Adipocyte (in vitro differentiated cells): Measurements from ENCODE around the gene PAQR3.
"Not testable (repeated sequence)": the region's sequence is repeated elsewhere in the genome, so short reads cannot be mapped to it uniquely, and the experiment has no call there.

Experiments used
- DNase-seq: peaks from one replicate; pipeline ENCODE4 v3.0.0-alpha.2; 2015; ENCODE audit warnings: low read depth
- H3K27me3 ChIP-seq: replicated peaks from 2 replicates; pipeline ENCODE4 v1.7.0; 2013; ENCODE audit warnings: mild to moderate bottlenecking, low read length, moderate library complexity; ENCODE audit not compliant: control insufficient read depth, insufficient read depth
- H3K36me3 ChIP-seq: 2 replicates; pipeline ENCODE4 v1.7.0; 2013; ENCODE audit warnings: low read length, mild to moderate bottlenecking, moderate library complexity; ENCODE audit not compliant: control insufficient read depth, insufficient read depth, severe bottlenecking
- H3K4me1 ChIP-seq: 2 replicates; pipeline ENCODE4 v1.7.0; 2013; ENCODE audit warnings: mild to moderate bottlenecking, low read length, moderate library complexity; ENCODE audit not compliant: control insufficient read depth, insufficient read depth
- H3K4me3 ChIP-seq: 2 replicates; pipeline ENCODE4 v1.7.0; 2013; ENCODE audit warnings: mild to moderate bottlenecking, low read length, moderate library complexity
- H3K9ac ChIP-seq: 2 replicates; pipeline ENCODE4 v1.7.0; 2013; ENCODE audit warnings: mild to moderate bottlenecking, low read length, moderate library complexity
- H3K9me3 ChIP-seq: 2 replicates; pipeline ENCODE4 v1.7.0; 2013; ENCODE audit warnings: mild to moderate bottlenecking, low read length, moderate library complexity; ENCODE audit not compliant: control insufficient read depth

PAQR3 gene

DNA sequence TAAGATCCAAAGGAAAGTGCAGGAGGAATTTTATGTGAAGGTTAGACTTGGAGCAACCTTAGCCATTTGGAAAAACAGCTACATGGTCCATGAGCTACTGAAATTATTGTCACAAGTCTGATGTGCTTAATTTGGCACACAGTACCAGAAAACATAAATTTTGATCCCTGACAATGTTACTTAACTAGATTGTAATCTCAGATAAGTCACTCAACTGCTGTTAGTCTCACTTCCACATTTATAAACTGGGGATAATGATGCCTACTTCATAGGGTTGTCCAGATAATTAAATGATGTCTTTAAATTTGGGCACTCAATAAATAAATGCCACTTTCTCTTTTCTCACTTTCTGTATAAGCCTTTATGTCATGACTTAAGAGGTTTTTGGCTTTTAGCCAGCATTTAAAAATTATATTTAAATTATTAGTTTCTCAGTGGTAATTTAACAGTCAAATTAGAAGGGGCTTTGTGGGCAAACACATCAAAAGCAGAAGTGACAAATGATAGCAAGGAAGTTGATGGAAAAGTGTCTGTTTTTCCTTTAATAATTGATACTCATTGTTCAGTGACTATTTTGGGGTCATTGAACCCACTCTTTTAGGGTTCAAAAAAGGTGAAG lies 58.3 kb downstream of the PAQR3 start:
- H3K27me3 ChIP-seq, result no peaks in the 10 kb centered on the region
- no peak overlapping the region for H3K4me3 ChIP-seq
- H3K36me3 ChIP-seq, result peaks cover 24% of the 10 kb centered on the region
- no peaks in the 10 kb centered on the region for H3K9me3 ChIP-seq
- DNase-seq, result no peak
- peaks cover 7% of the 10 kb centered on the region for H3K4me1 ChIP-seq
- no peak overlapping the region for H3K9ac ChIP-seq

DNA sequence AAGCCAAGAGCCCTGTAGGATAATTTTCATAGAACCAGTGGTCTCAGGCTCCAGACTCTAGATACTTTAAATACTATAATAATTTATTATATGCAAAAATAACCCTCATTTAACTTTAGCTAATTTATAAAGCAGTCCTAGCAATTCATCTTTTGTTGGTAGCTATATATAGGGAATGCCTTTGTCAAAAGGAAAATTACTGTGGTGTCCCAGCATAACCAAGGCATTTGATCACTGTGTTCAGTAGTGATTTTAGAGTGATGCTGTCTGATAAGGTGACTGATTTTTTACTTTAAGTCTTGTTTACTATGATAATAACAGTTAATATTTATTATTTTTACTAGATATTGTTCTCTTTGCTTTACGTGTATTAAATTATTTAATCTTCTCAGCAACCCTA lies 61.2 kb downstream of the PAQR3 start:
- H3K9me3 ChIP-seq, result no peaks in the 10 kb centered on the region
- H3K4me1 ChIP-seq, result no peaks in the 10 kb centered on the region
- no peak for DNase-seq
- no peak overlapping the region for H3K9ac ChIP-seq
- H3K27me3 ChIP-seq, result no peaks in the 10 kb centered on the region
- H3K36me3 ChIP-seq, result peaks cover 47% of the 10 kb centered on the region
- H3K4me3 ChIP-seq, result no peak overlapping the region

GRCh38 chr4:78876568-78877320 lies 62.5 kb downstream of the PAQR3 start:
- peak; percentile 39 for DNase-seq
- no peaks in the 10 kb centered on the region for H3K4me1 ChIP-seq
- no peaks in the 10 kb centered on the region for H3K27me3 ChIP-seq
- H3K4me3 ChIP-seq, result no peak overlapping the region
- no peaks in the 10 kb centered on the region for H3K9me3 ChIP-seq
- no peak overlapping the region for H3K9ac ChIP-seq
- H3K36me3 ChIP-seq, result peaks cover 60% of the 10 kb centered on the region

- H3K27me3 ChIP-seq, result no peaks in the 10 kb centered on the region
- DNase-seq, result no peak
- no peak overlapping the region for H3K9ac ChIP-seq
- no peak overlapping the region for H3K4me3 ChIP-seq
- no peaks in the 10 kb centered on the region for H3K9me3 ChIP-seq
- H3K4me1 ChIP-seq, result no peaks in the 10 kb centered on the region
- peaks cover 43% of the 10 kb centered on the region for H3K36me3 ChIP-seq
These were observed 69.2 kb downstream of the PAQR3 start for GRCh38 chr4:78870056-78870455.

DNA sequence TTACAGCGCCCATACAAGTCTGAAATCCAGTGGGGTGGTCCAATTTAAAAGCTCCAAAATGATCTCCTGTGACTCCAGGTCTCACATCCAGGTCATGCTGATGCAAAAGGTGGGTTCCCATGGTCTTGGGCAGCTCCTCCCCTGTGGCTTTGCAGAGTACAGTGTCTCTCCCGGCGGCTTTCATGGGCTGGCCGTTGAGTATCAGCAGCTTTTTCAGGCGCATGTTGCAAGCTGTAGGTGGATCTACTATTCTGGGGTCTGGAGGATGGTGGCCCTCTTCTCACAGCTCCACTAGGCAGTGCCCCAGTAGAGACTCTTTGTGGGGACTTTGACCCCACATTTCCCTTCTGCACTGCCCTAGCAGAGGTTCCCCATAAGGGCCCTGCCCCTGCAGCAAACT lies 70.5 kb downstream of the PAQR3 start:
- peaks cover 32% of the 10 kb centered on the region for H3K36me3 ChIP-seq

DNA sequence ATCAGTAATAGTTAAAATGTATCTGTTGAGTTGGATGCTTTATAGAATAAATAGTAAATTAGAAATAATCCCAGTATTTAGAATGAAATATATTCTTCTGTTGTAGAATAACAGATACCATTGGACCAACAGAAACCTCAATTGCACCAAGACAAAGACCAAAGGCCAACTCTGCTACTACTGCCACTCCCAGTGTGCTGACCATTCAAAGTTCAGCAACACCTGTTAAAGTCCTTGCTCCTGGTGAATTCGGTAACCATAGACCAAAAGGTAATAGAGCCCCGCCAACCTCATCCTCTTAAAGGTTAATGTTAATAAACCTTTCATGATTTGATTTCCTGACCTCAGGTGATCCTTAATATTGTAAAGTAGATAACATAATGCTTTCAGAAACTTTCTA lies 73.8 kb downstream of the PAQR3 start:
- H3K36me3 ChIP-seq, result peaks cover 15% of the 10 kb centered on the region

More for the DNA sequence above, 70.5 kb downstream of the PAQR3 start:
- not testable (repeated sequence) for H3K4me3 ChIP-seq, H3K9me3 ChIP-seq, H3K27me3 ChIP-seq, DNase-seq, H3K9ac ChIP-seq, H3K4me1 ChIP-seq

DNA sequence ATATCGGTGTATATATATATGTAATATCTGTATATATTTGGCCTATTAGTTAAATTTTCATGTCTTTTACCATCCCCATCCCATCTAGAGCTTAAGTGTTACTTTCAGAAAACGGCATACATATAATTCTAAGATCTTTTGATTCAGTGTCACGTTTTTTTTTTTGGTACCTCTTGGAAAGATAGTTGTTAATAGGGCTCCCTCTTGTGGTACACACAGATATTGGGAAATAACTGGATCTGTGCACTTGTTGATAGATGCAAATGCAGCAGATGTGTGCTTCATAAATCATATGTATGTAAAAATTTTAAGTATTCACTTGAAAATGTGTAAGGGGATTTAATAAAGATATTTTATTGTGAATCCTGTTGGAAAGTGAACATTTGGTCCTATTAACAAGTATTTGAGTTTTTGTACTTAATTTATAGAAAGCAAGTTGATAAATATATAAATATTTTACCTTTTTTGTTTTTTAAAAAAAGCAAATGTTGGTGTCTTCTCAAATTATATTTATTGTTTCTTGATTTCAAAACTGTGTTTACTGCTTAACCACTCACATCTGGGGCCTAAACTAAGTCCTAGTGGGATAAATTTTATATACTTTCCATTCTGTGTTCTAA lies 74.7 kb downstream of the PAQR3 start:
- Histone ChIP-seq H3K4me1 (no peaks in the 10 kb centered on the region), H3K9me3 (no peaks in the 10 kb centered on the region), H3K36me3 (peaks cover 15% of the 10 kb centered on the region), H3K9ac (no peak overlapping the region), H3K4me3 (no peak overlapping the region), H3K27me3 (no peaks in the 10 kb centered on the region)
- DNase-seq, result peak; percentile 92

More for the DNA sequence above, 73.8 kb downstream of the PAQR3 start:
- Histone ChIP-seq H3K9me3 (no peaks in the 10 kb centered on the region), H3K4me3 (no peak overlapping the region), H3K4me1 (no peaks in the 10 kb centered on the region), H3K27me3 (no peaks in the 10 kb centered on the region), H3K9ac (no peak overlapping the region)
- DNase-seq, result no peak

- no peak overlapping the region for H3K4me3 ChIP-seq
- H3K27me3 ChIP-seq, result no peaks in the 10 kb centered on the region
- peak overlapping the region; percentile 13 for H3K9ac ChIP-seq
- DNase-seq, result no peak
- no peaks in the 10 kb centered on the region for H3K4me1 ChIP-seq
- H3K36me3 ChIP-seq, result peaks cover 15% of the 10 kb centered on the region
- no peaks in the 10 kb centered on the region for H3K9me3 ChIP-seq
These were observed 75.2 kb downstream of the PAQR3 start for GRCh38 chr4:78863991-78864390.

DNA sequence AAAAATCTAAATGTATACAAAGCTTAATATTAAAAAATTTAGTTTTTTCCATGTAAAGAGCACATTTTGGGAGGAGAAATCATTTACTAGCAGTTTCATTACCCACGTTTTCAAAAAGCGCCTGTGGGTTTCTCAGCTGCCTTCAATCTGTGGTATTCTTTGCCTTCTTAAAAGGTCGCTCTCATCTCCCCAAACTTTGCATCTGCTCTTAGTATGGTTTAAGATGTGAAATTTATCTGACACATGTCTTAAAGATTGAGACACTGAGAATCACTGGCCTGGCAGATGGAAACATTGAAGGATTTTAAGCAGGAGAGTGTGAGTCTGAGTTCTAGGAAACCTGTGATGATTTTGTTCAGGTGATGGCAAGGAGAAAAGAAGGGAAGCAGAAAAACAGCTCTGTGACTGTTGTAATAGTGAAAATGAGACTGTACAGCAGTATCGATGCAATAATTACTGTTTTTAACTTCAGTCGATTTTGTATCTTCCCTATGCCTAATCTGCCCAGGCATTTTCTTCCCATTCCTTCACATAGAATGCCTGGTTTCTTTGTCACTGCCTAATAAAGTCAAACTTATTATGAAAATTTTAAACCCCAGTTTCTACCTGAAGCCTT lies 75.9 kb downstream of the PAQR3 start:
- no peak for DNase-seq
- no peaks in the 10 kb centered on the region for H3K27me3 ChIP-seq
- peaks cover 15% of the 10 kb centered on the region for H3K36me3 ChIP-seq
- H3K9ac ChIP-seq, result no peak overlapping the region
- no peaks in the 10 kb centered on the region for H3K4me1 ChIP-seq
- H3K4me3 ChIP-seq, result no peak overlapping the region
- no peaks in the 10 kb centered on the region for H3K9me3 ChIP-seq

- DNase-seq, result no peak
- Histone ChIP-seq H3K4me1 (no peaks in the 10 kb centered on the region), H3K27me3 (no peaks in the 10 kb centered on the region), H3K9ac (no peak overlapping the region), H3K9me3 (no peaks in the 10 kb centered on the region), H3K36me3 (peaks cover 15% of the 10 kb centered on the region), H3K4me3 (no peak overlapping the region)
These were observed 76.9 kb downstream of the PAQR3 start for GRCh38 chr4:78862314-78862737.
